Measurements from ENCODE around the gene ABCC2.

- TF ChIP-seq POLR2AphosphoS5 (IDR thresholded peaks at IDR 0.05): no peak
- TF ChIP-seq, protein P1, sequence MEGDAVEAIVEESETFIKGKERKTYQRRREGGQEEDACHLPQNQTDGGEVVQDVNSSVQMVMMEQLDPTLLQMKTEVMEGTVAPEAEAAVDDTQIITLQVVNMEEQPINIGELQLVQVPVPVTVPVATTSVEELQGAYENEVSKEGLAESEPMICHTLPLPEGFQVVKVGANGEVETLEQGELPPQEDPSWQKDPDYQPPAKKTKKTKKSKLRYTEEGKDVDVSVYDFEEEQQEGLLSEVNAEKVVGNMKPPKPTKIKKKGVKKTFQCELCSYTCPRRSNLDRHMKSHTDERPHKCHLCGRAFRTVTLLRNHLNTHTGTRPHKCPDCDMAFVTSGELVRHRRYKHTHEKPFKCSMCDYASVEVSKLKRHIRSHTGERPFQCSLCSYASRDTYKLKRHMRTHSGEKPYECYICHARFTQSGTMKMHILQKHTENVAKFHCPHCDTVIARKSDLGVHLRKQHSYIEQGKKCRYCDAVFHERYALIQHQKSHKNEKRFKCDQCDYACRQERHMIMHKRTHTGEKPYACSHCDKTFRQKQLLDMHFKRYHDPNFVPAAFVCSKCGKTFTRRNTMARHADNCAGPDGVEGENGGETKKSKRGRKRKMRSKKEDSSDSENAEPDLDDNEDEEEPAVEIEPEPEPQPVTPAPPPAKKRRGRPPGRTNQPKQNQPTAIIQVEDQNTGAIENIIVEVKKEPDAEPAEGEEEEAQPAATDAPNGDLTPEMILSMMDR (IDR thresholded peaks at IDR 0.05): no peak
Observed at GRCh38 chr10:99761365-99761764, 21.1 kb upstream of the ABCC2 start.
